Right cardiac atrium (tissue), 5 donors: Measurements from ENCODE around the gene TAAR1. TPM values are rescaled to one million over a fixed set of nuclear protein-coding genes. Genes with fewer than 3 reads are reported as not detected.
"Not testable (repeated sequence)": the region's sequence is repeated elsewhere in the genome, so short reads cannot be mapped to it uniquely, and the experiment has no call there.

Experiments
- ATAC-seq, 2 donors: fragments of 200-7000 bp; cut with Tn5 transposase; one replicate each; pipeline versions ENCODE4 v1.8.0 to v1.9.1; 2020; ENCODE audit warnings: moderate library complexity in 2 of 2, mild to moderate bottlenecking in 1 of 2
- DNase-seq, 3 donors: peaks; one replicate each; pipeline ENCODE4 v3.0.0-alpha.2; 2020
- H3K27ac ChIP-seq: one replicate; pipeline ENCODE4 v1.5.1; 2013; ENCODE audit warnings: mild to moderate bottlenecking, low read length, control low read depth, moderate library complexity
- H3K27me3 ChIP-seq: one replicate; pipeline ENCODE4 v1.6.1; 2013; ENCODE audit not compliant: control insufficient read depth, insufficient read depth
- H3K4me1 ChIP-seq: one replicate; pipeline ENCODE4 v1.6.1; 2013; ENCODE audit warnings: low read length; ENCODE audit not compliant: control insufficient read depth, insufficient read depth
- H3K4me3 ChIP-seq: one replicate; pipeline ENCODE4 v1.5.1; 2013; ENCODE audit warnings: low read length, control low read depth
- H3K9me3 ChIP-seq: one replicate; pipeline ENCODE4 v1.6.1; 2013; ENCODE audit warnings: low read length; ENCODE audit not compliant: control insufficient read depth
- WGBS: extraction: QIAGEN DNeasy Blood & Tissue Kit; methylation state at CpG from one replicate; pipeline ENCODE4 v1.1.7; 2013; 5-methylcytosine and 5-hydroxymethylcytosine counted together
- intact Hi-C, 4 donors: fragments of 100-400 bp; cut with DNase I; formaldehyde crosslinking; loops; one replicate each; pipeline versions ENCODE4 v1.11.0 to v1.14.0; 2022 to 2023
- polyA plus RNA-seq: library from polyadenylated mRNA; stranded (reverse); fragments of 200-250 nt; gene quantifications from one replicate; pipeline ENCODE4 v1.2.3, GENCODE V29; 2013
- total RNA-seq, 4 donors: library from RNA; stranded (reverse); fragmentation: NEBNext Ultra II Directional; extraction: Animal tissue kit (Norgen Biotek cat#: 25700); gene quantifications; one replicate each; pipeline ENCODE4 v1.2.1, GENCODE V29; 2021
- donor health status: healthy with polysubstance abuse.
- donor health status: DM: no; HTN: yes; CAD: no.
- donor health status: DM: no; HTN: no; CAD: no.
- donor health status: DM: no; HTN: yes; CAD: no; lungs with severe emphysema.
- donor health status: DM: yes; HTN: yes; CAD: no.

TAAR1 gene
- total and polyA plus RNA-seq, 5 donors, result not detected

DNA sequence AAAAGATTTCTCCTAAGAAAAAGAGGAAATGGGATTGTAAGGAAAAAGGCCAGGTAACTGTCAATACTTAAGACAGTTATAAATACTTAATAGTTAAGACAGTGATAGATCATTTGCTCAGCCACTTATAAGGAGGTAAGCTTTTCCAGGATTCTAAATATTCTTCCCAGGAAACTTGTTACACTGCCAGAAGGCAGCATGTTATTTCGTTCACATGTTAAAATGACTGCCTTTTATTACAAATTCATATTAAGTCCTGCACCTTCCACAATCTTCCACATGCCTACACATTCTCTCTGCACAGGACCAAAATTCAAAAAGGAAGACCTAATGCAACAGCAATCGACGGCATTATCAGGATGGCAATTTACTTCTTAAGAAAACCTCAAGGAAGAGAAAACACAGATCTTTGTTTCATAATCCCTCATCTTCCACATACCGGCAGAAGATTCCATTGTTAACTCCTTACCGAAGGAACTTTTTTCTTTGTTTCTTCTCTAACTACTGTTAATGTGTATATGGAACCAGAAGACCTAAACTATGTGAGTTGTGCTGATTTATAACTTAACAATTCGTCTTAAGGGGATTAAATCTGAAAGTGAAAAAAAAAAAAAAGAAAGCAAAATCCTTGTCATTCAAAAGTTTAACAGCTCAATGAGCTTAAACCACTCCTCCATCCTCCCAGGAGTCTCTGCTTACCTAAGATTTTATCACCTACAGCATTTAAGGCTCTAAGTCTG is 35.7 kb downstream of the TAAR1 start:
- no peak overlapping the region for H3K4me3 ChIP-seq
- ATAC-seq (no peak), DNase-seq (no peak)
- 59% methylated on average over 6 of the region's 6 CpGs for WGBS
- H3K27me3 ChIP-seq, result no peaks in the 10 kb centered on the region
- no peak overlapping the region for H3K27ac ChIP-seq
- H3K4me1 ChIP-seq, result no peaks in the 10 kb centered on the region
- no peaks in the 10 kb centered on the region for H3K9me3 ChIP-seq
- intact Hi-C loops, result no loop called here

- intact Hi-C loops, result no loop called here
- Histone ChIP-seq H3K27ac (no peak overlapping the region), H3K27me3 (peaks cover 3% of the 10 kb centered on the region), H3K4me3 (no peak overlapping the region), H3K4me1 (no peaks in the 10 kb centered on the region), H3K9me3 (no peaks in the 10 kb centered on the region)
- 28% methylated on average over 1 of the region's 1 CpG for WGBS
- ATAC-seq (no peak), DNase-seq (no peak)
These were observed 42.3 kb downstream of the TAAR1 start for GRCh38 chr6:132616677-132617076.

GRCh38 chr6:132614554-132614953 is 44.4 kb downstream of the TAAR1 start:
- 83% methylated on average over 7 of the region's 7 CpGs for WGBS
- Histone ChIP-seq H3K27me3 (peaks cover 3% of the 10 kb centered on the region), H3K27ac (no peak overlapping the region), H3K4me1 (no peaks in the 10 kb centered on the region), H3K9me3 (no peaks in the 10 kb centered on the region), H3K4me3 (no peak overlapping the region)
- DNase-seq (no peak), ATAC-seq (no peak)
- intact Hi-C loops, result no loop called here

DNA sequence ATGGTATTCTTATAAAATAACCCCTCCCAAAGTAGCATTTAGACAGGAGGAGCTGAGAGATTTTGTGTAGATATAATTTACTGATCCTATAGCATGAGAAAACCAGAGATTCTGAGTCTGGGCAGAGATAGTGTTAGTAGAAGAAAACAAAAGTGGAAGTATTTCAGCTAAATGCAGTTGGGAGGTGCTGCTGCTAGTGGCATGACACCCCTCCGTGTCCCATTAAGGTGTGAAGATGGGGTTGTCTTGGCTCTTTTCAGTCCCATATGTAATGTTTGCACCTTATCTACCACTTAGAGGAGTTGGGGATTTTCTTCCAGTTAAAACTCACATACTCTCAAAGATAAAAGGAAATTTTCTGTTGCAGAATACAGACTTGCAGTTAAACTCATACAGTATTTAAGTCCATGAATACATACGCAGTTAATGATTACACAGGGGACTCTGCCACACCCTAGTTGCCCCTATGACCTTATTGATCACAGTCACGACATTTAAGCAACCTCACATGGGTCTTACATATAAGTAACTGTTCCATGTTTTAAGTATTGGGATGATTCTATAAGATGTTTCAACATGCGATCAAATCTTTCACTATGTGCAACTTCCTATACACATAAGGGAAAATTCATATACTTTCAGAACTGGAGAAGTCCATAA is 46.4 kb downstream of the TAAR1 start:
- Histone ChIP-seq H3K9me3 (no peaks in the 10 kb centered on the region), H3K27ac (no peak overlapping the region), H3K27me3 (peaks cover 3% of the 10 kb centered on the region), H3K4me3 (no peak overlapping the region), H3K4me1 (no peaks in the 10 kb centered on the region)
- ATAC-seq (no peak), DNase-seq (no peak)
- WGBS, result 53% methylated on average over 4 of the region's 4 CpGs
- intact Hi-C loops, result no loop called here

GRCh38 chr6:132611616-132612015 is 47.4 kb downstream of the TAAR1 start:
- no peak for ATAC-seq
- WGBS, result 78% methylated on average over 2 of the region's 2 CpGs
- Histone ChIP-seq H3K4me1 (no peaks in the 10 kb centered on the region), H3K9me3 (no peaks in the 10 kb centered on the region), H3K27ac (no peak overlapping the region), H3K4me3 (no peak overlapping the region), H3K27me3 (peaks cover 3% of the 10 kb centered on the region)
- no peak for DNase-seq
- intact Hi-C loops, result no loop called here

DNA sequence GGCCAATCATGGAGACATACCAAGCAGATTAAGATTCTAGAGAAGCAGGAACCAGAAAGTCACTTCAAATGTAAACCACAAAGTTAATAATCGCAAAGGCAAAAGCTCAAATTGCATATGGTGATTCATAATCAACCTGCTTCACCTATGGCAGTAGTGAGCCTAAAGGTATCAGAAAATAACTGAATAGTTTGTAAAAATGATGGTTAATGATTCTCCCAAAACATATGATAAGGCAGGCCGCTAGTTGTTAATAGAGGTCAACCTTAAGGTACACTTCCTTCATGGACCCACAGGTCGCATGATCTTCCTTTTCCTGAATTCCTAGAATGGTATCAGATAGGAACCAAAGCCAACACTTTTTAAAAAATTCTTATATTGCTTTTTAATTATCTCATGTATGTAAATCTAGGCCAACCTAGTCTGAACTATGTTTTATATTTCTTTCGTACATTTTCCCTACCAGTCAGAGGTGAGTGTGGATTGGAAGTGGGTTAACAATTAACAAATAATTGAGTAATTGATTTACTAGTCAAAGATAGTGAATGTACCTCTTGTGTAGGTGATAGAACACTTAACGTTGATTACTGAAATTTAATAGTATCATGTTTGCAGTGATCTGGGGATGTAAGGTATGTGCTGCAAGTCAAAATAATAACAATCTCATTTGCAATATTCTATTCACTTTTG is 51.3 kb downstream of the TAAR1 start:
- no peak for DNase-seq
- ATAC-seq, result no peak
- Histone ChIP-seq H3K4me1 (no peaks in the 10 kb centered on the region), H3K9me3 (no peaks in the 10 kb centered on the region), H3K27me3 (no peaks in the 10 kb centered on the region), H3K4me3 (no peak overlapping the region), H3K27ac (no peak overlapping the region)
- intact Hi-C loops, result no loop called here
- 88% methylated on average over 5 of the region's 5 CpGs for WGBS

DNA sequence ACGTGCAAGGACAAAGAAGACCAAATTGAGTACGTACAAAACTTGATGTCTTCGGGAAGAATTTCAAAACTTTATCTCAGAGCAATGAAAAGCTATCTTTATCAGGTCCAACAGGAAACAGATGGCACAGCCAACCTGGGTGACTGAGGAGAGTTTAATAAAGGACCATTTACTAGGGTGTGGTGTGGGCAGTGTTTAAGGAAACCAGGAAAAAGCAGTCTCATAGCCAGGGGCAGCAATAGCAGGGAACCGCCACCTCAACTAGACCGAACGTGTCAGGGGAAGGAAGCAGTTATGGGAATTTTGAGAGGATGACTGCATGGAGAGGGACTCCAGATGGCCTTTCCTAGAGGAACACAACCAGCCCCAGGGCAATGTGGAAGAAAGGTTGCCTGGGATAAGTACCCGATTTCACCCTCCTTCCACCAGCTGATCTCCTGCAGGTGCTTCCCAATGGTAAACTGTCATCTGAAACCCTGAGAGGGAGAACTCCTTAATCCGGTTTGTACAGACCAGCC is 54.3 kb downstream of the TAAR1 start:
- DNase-seq (no peak), ATAC-seq (no peak)
- 74% methylated on average over 8 of the region's 8 CpGs for WGBS
- Histone ChIP-seq H3K27me3 (no peaks in the 10 kb centered on the region), H3K27ac (no peak overlapping the region), H3K4me3 (no peak overlapping the region), H3K9me3 (no peaks in the 10 kb centered on the region), H3K4me1 (no peaks in the 10 kb centered on the region)
- intact Hi-C loops, result no loop called here

DNA sequence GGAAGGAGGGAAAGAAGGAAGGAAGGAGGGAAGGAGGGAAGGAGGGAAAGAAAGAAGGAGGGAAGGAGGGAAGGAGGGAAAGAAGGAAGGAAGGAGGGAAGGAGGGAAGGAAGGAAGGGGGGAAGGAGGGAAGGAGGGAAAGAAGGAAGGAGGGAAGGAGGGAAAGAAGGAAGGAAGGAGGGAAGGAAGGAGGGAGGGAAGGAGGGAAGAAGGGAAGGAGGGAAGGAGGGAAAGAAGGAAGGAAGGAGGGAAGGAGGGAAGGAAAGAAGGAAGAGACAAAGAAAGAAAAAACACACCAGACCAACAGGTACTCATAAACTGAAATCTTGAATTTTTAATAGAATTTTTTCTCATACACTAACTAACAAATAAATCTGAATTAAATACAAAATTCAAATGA is 58.1 kb downstream of the TAAR1 start:
- H3K9me3 ChIP-seq, DNase-seq, H3K4me3 ChIP-seq, ATAC-seq, H3K27ac ChIP-seq, H3K4me1 ChIP-seq, intact Hi-C loops, H3K27me3 ChIP-seq: not testable (repeated sequence)

GRCh38 chr6:132598473-132598872 is 60.5 kb downstream of the TAAR1 start:
- Histone ChIP-seq H3K9me3 (no peaks in the 10 kb centered on the region), H3K27ac (no peak overlapping the region), H3K4me1 (no peaks in the 10 kb centered on the region), H3K4me3 (no peak overlapping the region), H3K27me3 (no peaks in the 10 kb centered on the region)
- no peak for DNase-seq
- no peak for ATAC-seq
- intact Hi-C loops, result no loop called here
- 37% methylated on average over 3 of the region's 3 CpGs for WGBS

- 68% methylated on average over 6 of the region's 6 CpGs for WGBS
These were observed 62.8 kb downstream of the TAAR1 start for GRCh38 chr6:132596201-132596600.

More at GRCh38 chr6:132596201-132596600, 62.8 kb downstream of the TAAR1 start:
- Histone ChIP-seq H3K9me3 (no peaks in the 10 kb centered on the region), H3K4me3 (no peak overlapping the region), H3K27me3 (no peaks in the 10 kb centered on the region), H3K4me1 (no peaks in the 10 kb centered on the region), H3K27ac (no peak overlapping the region)
- DNase-seq (no peak), ATAC-seq (no peak)
- intact Hi-C loops, result no loop called here
